GM19468 (cell line): Measurements from ENCODE around the gene XRCC5.
"Not testable (repeated sequence)": the region's sequence is repeated elsewhere in the genome, so short reads cannot be mapped to it uniquely, and the experiment has no call there.

Experiments
- ATAC-seq: cut with Tn5 transposase; IDR thresholded peaks from one replicate; pipeline ENCODE4 v1.9.1; 2021; ENCODE audit warnings: mild to moderate bottlenecking, moderate library complexity, moderate number of reproducible peaks; ENCODE audit not compliant: unreplicated experiment; ENCODE audit errors: extremely low read depth

XRCC5 gene

DNA sequence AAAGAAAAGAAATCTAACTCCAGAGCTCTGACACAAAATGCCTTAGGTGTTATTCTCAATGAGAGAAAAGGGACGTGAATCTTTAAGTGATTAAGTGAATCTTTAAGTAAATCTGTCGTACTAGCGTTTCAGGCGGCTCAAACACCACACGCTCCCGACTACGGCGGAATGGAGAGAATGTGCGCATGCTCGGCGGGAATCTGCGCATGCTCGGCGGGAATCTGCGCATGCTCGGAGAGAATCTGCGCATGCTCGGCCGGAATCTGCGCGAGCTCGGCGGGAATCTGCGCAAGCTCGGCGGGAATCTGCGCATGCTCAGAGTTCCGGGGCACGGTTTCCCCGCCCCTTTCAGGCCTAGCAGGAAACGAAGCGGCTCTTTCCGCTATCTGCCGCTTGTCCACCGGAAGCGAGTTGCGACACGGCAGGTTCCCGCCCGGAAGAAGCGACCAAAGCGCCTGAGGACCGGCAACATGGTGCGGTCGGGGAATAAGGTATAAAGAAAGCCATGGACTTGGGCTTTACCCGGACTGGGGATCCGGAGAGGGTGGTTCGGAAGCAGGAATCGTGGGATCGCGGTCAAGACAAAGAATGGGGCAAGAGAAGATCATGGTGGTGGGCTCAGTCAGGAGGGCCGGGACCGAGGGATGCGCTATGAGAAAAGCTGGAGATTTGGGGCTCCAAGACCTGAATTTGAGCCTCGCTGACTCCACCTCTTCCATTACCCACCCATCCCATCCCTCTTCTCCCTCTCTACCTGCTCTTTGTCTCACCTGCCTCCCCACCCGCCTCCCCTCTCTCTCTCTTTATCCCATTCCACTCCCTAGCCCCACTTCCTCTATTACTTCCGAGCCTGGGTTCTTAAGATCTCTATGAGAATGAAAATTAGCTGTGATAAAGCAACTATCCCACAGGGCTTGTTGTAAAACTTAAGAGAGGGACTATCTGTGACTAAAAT, at the start of gene XRCC5:
XRCC5 (plus strand) TSS at position 382 of the 955 bp plus-strand sequence; CDS start at position 471, 89 bp downstream.
- peak; percentile 37 for ATAC-seq

DNA sequence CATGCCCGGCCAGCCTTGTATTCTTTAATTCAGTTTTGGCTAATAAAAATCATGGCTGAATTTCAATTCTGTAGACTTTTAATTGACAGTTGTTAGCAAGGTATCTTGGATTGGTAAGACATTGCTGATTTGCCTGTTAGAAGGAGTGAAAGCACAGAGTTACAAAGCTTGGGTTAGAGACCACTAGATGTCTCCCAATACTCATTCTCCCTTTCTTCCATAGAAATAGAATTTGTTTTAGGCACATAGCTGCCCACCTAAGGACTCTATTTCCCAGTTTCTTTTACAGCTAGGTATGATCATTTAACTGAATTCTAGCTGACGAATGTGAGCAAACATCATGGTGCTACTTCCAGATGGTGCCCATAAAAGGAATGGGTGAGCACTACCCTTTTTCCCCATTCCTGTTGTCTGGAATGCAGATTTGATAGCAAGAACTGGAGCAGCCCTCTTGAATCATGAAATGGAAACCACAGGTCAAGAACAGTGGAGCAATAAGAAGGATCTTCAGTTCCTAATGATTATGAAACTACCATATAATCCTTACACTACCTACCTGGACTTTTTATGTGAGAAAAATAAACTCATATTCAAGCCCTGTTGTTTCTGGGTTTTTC, 45.0 kb upstream of the XRCC5 start:
- no peak for ATAC-seq

DNA sequence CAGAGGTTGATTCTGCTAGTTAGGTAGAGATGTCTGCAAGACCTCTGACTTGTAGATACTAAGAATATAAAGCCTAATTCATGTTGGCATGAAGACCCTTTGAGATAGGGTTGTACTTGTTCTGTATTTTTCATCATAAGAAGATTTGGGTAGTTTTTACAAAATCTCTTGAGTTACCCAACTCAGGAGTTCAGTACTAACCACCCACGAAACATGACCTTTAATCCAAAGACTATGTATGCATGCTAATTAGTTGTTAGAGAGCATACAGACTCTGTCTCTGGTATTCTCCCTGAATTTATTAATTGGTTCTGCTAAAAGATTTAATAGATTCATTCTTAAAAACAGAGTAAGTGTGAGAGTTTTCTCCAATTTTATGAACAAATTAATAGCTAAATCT, 44.5 kb upstream of the XRCC5 start:
- ATAC-seq, result no peak

DNA sequence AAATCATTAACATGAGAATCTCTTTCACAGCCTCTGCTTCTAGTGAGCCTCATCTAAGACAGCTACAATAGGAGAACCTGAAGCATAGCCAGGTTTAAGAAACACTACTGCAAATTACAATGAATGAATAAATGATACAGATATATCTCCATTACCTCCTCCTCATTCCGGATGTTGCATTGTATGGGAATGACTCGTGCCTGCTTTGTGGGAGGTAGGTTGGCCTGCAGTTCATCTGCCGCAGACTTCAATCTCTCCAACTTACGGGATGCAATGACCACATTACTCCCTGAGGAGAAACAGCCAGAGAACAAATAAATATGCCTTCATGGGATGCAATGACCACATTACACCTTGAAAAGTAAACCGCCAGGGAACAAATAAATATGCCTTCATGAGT, 42.9 kb upstream of the XRCC5 start:
- ATAC-seq, result no peak

DNA sequence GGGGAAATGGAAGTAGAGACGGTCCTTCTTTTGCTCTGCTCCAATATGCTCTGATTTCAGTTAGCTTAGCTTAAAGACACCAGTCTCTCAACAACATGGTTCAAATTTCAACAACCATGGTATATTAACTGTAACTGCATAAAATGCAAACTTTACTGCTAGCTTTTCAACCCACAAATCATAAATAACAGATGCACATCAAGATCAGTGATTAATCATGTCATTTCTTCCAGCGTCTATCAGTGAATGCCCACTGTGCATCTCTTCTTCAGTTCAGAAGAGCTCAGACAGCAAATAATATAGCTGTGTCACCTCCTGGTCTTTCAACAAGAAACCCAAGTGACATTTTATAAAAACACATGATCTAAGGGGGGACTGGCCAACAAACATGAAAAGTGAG, 40.1 kb upstream of the XRCC5 start:
- no peak for ATAC-seq

DNA sequence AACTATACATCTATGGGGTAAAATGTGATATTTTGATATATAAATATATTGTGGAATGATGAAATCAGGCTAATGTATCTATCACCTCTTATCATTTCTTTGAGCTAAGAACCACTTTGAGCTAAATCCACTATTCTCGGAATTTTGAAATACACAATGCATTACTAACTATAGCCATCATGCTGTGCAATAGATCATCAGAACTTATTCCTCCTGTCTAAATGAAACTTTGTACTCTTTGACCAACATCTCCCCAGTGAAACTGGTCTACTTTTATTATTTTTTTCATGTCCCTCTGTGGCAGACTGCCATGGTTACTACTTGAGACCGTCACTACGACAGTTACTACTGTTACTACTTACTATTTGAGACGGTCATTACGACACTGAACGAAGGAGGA, 39.0 kb upstream of the XRCC5 start:
- ATAC-seq, result no peak

DNA sequence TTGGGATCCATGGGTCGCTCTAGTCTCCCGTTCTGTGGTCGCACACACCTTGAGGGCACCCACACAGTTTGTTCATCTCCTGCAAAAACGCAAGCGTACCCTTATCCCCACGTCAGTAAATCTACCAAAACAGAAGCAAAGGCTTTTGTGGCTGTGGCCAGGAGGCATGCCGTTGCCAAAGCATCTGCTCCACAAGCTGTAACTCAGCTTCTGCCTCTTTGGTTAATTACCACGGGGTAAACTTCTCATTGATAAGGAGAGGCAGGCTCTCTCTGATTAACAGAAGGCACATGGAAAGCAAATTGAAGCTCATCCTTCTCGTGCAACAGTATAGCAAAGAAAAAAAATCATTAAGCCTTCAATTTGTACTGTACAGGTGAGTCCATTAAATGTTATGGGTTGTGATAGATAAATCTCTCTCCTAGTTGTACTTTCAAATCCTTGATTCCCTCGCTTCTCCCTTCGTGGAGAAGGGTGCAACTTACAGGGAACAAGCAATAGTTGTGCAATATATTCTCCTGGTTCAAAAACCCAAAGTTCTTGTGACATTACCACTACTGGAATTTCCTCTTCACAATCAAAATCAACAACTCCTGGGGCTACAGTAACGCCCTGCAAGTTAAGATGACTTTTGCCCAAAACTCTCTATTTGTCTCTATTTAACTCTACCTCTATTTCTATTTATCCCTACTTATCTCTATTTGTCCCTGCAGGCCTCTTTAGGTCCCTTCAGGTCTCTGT, 37.9 kb upstream of the XRCC5 start:
- no peak for ATAC-seq

DNA sequence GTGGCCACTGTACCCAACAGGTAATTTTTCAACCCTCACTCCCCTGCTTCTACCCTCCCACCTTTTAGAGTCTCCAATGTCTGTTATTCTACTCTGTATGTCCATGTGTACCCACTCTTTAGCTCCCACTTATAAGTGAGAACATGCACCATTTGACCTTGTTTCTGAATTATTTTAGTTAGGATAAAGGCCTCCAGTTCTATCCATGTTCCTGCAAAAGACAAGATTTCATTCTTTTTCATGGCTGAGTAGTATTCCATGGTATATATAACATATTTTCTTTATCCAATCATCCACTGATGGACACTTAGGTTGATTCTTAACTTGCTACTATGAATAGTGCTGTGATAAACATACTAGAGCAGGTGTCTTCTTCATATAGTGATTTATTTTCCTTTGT, 36.7 kb upstream of the XRCC5 start:
- ATAC-seq, result no peak

DNA sequence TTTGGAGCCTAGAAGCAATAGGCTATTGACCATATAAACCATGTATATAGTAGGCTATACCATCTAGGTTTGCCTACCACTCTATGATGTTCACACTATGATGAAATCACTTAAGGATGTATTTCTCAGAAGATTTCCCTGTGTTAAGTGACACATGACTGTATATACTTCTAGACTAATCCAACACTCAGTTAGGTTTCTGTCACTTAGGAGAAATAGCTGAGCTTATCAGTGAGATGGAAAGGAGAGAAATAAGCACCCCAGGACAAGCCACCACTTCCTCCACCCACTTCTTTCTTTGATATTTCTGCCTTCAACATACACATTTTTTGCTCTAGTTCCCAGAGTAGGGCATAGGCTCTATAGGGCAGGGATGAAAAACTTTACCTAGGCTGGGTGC, 35.4 kb upstream of the XRCC5 start:
- no peak for ATAC-seq

DNA sequence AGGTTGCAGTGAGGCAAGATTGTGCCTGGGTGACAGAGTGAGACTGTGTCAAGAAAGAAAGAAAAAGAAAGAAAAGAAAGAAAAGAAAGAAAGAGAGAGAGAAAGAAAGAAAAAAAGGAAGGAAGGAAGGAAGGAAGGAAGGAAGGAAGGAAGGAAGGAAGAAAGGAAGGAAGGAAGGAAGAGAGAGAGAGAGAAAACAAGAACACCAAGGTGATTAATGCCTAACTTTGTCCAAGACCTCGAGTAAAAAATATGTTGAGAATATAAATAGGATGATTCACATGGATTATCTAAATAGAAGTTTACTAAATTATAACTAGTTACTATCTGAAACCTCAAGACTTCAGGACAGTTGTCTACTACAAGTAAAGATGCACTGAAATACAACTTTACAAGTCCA, 34.8 kb upstream of the XRCC5 start:
- ATAC-seq, result no peak

DNA sequence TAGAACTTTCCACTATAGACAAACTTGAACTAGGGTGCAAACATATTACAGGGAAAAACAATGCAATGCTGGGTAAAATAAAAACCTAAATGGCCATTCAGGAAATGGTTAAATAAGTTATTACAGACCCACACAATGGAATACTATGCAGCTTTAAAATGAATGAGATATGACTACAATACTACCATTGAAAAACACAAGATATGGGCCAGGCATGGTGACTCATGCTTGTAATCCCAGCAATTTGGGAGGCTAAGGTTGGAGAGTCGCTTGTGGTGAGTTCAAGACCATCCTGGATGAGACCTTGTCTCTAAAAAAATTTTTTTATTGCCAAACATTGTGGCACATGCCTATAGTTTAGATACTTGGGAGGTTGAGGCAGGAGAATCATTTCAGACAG, 34.4 kb upstream of the XRCC5 start:
- no peak for ATAC-seq

DNA sequence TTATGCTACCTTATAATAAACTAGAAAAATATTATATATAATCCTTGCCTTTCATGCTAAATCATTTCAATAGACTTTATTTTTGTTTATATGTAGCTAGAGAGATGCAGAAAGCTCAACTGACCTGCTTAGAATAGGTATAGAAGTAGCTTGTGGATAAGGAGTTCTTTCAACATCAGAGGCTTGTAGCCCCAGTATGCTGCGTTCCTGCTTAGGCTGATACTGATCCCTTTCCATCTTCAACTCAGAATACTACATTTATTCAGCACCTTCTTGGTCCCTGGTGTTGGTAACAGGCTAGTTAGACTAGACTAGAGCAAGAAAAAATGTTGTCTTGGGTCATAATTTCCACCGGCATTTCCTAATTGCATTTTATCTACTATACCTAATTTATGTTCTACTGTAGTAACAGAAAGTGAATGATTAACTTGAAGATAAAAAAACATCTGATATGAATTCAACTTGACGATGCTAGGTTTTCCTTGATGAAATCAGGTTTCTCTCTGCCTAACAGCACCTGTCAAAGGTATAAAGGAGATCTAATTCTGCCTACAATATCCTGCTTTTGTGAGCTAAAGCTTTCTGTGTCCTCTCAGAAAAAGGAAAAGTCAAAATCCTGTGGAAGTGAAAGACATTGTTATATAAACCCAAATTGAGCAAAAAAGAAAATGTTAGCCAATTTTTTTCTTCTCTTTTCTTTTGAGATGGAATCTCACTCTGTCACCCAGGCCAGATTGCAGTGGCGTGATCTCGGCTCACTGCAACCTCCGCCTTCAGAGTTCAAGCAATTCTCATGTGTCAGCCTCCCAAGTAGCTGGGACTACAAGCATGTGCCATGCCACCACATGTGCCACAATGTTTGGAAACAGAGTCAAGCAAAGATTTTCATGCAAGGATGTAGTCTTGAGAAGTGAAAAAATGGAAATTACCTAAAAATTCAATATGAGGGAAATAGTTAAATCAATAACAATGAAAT, 33.4 kb upstream of the XRCC5 start:
- ATAC-seq, result no peak

DNA sequence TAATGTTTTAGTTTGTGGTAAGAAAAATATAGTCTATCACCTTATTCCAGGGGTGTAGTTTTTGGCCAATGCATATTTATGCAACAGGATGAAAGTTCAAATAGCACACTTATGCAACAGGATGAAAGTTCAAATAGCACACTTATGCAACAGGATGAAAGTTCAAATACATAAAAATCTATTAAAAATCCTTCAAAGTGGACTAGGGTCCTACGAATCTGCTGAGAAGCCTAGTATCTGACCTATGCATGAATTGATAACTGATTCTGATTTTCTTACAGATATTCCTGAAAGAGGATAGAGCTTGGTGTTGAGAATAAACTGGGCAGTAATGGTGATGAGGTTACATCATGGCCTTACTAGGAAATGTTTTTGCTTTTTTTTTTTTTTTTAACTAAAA, 30.4 kb upstream of the XRCC5 start:
- ATAC-seq, result no peak

DNA sequence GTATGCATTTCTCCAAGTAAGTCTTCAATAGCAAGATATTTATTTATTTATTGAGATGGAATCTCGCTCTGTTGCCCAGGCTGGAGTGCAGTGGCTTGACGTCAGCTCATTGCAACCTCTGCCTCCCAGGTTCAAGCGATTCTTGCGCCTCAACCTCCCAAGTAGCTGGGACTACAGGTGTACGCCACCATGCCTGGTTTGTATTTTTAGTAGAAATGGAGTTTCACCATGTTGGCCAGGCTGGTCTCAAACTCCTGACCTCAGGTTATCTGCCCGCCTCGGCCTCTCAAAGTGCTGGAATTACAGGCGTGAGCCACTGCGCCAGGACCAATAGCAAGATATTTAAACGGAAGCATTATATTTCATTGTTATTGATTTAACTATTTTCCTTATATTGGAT, 29.1 kb upstream of the XRCC5 start:
- not testable (repeated sequence) for ATAC-seq

DNA sequence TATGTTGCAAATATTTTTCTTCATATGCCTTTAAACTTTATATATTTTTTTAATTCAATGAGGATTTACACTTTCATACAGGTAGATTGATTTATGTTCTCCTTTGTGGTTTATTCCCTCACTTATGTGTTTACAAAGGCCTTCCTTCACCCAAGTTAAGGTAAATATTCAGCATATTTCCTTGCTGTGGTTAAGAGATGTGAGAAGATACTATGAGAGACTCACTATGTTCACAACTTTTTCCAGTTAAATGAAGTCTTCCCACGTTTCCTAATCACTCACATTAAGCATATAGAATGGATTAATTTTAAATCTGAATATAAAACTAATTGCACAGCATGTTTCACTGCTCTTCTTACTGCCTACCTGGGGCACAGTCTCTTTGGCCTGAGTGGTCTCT, 28.1 kb upstream of the XRCC5 start:
- ATAC-seq, result no peak

DNA sequence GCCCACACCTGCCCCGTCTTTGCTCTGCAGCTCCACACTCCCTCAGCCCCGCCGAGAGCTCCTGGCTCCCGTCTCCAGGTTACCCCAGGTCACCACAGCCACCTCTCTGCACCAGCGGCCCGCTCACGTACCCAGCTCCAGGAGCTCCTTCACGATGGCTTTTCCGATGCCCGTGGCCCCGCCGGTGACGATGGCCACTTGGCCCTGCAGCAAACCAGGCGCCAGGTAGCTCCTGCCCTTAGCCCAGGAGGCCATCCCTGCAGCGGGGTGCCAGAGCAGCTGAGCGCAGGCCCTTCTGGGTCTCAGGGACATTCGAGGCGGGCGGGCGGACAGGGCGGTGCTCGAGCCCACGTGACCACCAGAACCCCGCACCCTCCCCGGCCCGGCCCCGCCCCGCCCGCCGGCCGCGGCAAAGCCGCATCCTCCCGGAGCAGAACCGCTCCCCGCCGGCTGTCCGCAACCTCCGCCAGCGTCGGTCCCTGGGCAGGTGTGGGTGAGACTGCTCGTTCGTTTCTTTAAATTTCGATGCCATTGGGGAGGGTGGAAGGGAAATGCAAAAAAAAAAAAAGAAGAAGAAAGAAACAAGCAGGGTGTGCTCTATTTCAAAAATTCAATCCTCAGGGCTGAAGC, 27.5 kb upstream of the XRCC5 start, which contains the start of the genes PECR and TMEM169:
PECR (minus strand) TSS at position 323 of the 630 bp plus-strand sequence; CDS start at position 255, 68 bp downstream.
TMEM169 (plus strand) TSS at position 433 of the 630 bp plus-strand sequence. CDS start 14,045 bp downstream, outside the sequence.
- peak; percentile 50 for ATAC-seq

DNA sequence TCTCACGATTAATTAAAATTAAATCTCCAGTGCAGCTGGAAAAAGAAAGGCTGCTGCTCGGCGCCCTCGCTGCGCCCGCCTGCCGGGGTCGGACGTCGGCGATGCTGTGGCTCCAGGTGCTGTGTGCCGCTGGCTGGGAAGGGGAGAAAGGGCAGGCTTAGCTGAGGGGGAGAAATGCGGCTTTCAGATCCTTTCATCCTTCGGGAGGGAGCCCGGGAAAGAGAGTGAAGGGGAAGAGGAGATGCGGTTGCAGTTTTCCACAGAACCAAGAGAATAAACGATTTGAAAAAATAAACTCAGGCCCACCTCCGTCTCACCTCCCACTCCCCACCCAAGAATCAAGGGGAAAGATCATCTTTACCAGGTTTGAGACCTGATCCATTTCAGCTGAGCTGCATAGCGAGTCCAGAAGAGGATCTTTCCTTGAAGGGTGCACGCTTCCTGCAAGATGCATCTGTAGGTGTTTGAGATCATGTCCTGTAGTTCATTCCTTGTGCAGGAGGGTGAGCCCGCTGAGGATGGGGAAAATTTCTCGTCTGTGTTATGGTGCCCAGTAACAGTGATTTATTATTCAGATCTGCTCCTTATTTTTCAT, 26.9 kb upstream of the XRCC5 start:
- ATAC-seq, result no peak

DNA sequence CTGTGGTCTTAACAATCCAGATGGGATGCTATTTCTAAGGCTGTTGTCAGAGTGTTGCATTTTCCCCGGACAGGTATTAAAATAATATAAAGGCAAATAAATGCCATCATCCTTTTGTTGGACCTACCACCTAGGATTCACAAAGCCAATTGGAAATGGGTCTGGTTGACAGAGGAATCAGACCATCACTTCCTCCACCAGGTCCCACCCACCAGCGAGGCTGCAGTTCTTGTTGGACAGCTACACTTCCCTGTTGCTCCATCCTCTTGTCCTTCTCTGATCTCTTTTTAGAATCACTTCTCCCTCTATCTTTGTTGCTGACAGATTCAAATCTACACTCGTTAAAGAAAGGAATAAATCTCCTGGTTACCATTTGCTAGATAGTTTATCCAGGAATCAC, 26.3 kb upstream of the XRCC5 start:
- ATAC-seq, result no peak
